GM10266 (cell line): ENCODE data around the gene BNIP3.

Experiments used
- DNase-seq: peaks from one replicate; pipeline ENCODE4 v3.0.0; 2012; ENCODE audit errors: extremely low spot score
- TF ChIP-seq, protein P1 (sequence below): IDR thresholded peaks from 2 replicates; pipeline ENCODE4 v1.5.1; 2012; ENCODE audit warnings: mild to moderate bottlenecking, low read depth; ENCODE audit not compliant: control insufficient read depth, insufficient read depth; ENCODE audit errors: missing control alignments

The BNIP3 gene

DNA sequence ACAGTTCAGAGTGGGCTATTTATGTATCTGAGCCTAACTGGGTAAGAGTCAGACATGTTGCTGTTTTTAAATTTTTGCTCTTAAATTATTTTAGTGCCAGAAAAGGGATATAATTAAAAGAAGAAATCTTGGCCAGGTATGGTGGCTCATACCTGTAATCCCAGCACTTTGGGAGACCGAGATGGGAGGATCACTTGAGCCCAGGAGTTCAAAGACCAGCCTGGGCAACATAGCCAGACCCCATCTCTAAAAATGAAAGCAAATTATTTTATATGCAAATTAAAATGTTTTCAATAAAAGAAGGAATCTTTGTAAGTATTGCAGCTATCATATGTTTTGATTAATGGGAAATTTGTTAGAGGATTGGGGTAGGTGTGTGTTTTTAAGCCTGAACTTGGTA, 39.3 kb downstream of the BNIP3 start:
- TF ChIP-seq, protein P1, sequence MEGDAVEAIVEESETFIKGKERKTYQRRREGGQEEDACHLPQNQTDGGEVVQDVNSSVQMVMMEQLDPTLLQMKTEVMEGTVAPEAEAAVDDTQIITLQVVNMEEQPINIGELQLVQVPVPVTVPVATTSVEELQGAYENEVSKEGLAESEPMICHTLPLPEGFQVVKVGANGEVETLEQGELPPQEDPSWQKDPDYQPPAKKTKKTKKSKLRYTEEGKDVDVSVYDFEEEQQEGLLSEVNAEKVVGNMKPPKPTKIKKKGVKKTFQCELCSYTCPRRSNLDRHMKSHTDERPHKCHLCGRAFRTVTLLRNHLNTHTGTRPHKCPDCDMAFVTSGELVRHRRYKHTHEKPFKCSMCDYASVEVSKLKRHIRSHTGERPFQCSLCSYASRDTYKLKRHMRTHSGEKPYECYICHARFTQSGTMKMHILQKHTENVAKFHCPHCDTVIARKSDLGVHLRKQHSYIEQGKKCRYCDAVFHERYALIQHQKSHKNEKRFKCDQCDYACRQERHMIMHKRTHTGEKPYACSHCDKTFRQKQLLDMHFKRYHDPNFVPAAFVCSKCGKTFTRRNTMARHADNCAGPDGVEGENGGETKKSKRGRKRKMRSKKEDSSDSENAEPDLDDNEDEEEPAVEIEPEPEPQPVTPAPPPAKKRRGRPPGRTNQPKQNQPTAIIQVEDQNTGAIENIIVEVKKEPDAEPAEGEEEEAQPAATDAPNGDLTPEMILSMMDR: no peak
- DNase-seq: no peak

DNA sequence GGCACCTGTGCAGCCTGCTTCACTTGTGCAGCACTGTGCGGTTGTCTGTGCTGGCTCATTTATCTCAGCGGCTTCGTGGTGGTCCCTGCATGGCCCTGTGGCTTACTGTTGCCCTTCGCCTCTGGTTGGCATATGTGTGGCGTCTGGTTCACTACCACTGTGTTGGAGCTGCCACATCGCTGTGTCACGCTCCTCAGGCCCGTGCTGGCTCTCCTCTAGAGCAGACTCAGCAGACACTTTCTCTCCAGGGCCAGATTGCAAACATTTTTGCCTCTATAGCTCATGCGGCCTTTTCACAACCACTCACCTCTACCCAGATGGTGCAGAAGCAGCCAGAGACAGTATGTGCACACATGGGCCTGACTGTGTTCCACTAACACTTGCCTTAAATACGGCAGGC, 43.0 kb downstream of the BNIP3 start:
- DNase-seq: no peak
- TF ChIP-seq, protein P1: no peak

DNA sequence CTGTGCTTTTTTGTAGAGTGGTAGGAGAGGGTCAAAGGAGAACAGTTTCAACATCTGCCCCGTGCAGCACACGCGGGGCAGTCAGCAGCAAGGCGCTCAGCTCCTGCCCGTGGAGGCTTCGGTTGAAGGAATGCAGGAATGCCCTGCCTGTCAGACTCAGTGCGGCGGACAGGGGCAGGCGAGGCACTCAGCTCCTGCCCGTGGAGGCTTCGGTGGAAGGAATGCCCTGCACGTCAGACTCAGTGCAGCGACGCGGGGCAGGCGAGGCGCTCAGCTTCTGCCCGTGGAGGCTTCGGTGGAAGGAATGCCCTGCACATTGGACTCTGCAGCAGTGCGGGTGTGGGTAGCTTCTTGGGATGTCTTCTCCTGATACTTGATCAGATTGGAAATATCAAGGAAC, 43.9 kb downstream of the BNIP3 start:
- no peak for DNase-seq
- TF ChIP-seq, protein P1: no peak

DNA sequence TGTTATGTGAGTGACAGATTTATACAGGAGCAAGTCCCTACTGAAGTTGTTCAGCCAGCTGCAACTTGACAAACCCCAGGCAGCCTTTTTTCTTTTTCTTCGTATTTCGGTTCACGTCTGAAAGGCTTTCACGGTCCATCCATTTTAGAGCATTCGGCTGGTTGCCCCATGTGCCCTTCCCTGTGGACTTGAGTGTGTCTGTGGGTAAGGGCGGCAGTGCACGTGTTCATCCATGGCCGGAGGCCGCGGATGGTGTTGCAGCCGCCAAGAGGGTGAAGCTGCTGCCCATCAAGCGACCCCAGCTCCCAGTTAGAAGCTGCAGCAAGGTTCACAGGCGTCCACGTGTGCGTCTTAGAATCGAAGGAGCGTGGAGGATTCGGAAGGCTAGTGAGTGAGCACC, 45.0 kb downstream of the BNIP3 start:
- no peak for DNase-seq
- TF ChIP-seq, protein P1: no peak

DNA sequence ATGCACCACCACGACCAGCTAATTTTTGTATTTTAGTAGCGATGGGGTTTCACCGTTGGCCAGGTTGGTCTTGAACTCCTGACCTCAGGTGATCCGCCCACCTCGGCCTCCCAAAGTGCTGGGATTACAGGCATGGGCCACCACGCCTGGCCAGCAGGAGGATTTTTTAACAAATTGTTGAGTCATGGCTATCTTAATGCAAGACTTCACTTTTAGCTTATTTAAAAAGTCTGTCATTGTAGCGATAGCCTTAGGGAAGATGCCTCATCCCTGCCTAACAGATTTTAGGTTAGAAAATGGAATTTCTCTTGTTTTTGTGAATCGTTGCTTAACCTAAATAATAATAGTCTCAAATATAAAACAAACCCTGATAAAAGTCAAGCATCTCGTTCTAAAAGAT, 45.4 kb downstream of the BNIP3 start:
- no peak for DNase-seq
- TF ChIP-seq, protein P1: no peak

DNA sequence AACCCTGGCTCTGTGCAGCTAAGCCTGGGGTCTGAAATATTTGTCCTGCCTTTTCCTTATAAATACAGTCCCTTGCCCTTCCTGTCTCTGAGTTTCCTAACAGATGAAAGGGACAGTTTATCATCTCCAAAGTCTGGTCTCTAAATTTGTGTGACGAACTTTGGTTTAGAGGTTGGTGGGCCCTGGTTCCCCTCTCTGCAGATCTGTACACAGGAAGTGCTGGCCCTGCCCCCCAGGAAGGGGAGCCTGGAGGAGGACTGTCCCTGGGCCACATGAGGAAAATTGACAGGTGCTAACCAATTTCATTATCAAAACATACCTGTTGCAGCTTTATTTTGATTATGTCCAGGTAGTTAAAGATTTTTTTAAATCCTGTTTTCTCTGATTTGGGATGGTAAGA, 46.5 kb downstream of the BNIP3 start:
- DNase-seq: no peak
- TF ChIP-seq, protein P1: no peak

DNA sequence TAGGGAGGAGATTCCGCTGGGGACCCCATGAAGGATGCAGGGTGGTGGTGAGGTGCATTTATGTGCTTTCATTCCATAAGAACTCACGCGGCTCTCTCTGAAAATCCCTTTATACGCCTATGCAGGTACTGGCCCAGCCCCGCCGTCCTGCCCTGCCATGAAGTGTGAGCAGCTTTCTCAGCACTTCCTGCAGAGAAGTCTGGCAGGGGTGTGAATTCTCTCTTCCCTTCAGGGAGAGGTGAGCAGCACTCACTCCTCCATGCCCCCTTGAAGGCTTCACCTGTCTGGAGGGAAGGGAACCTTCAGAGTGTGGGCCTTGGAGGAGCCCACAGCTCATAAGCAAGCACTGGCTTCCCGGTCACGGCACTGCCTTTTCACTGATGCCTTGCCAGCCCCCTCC, 47.0 kb downstream of the BNIP3 start:
- no peak for DNase-seq
- TF ChIP-seq, protein P1: no peak
